ENCODE measurements around the gene CD82. TPM values are rescaled to one million over a fixed set of nuclear protein-coding genes. Genes with fewer than 3 reads are reported as not detected.

CD82 gene
- total and polyA plus RNA-seq, 2 donors (not counting 1 experiment from before 2014, with no cell fraction given) = 192 to 438 TPM

GRCh38 chr11:44596525-44597276 lies 31.2 kb downstream of the CD82 start:
- H3K9ac ChIP-seq (ENCODE audit: low read length) = peak overlapping the region; percentile 39
- peak overlapping the region; percentile 72 for H3K4me2 ChIP-seq (replicated peaks; ENCODE audit: low read depth, low read length, poor library complexity, severe bottlenecking)

More at GRCh38 chr11:44596525-44597276, 31.2 kb downstream of the CD82 start:
- no peaks in the 10 kb centered on the region for H3K27me3 Mint-ChIP-seq
- Histone ChIP-seq H3K9me3 (ENCODE audit: control extremely low read depth in 1 of 3, control insufficient read depth in 2 of 3, insufficient read depth in 1 of 3, low read length in 2 of 3) (no peaks in the 10 kb centered on the region), H3K27ac (ENCODE audit: low read length in 2 of 2) (peak overlapping the region; percentile 78 to 85), H3K36me3 (replicated peaks in 1 of 2; ENCODE audit: control extremely low read depth in 1 of 2, control insufficient read depth in 1 of 2, extremely low read depth in 1 of 2, insufficient read depth in 2 of 2, low read length in 1 of 2) (peaks cover 0 to 54% of the 10 kb centered on the region in 2 experiments), H3K4me1 (ENCODE audit: control insufficient read depth in 2 of 2, insufficient read depth in 2 of 2, low read length in 2 of 2) (peaks cover 69 to 92% of the 10 kb centered on the region in 2 donors), H3K27me3 (replicated peaks in 1 of 4; ENCODE audit: control extremely low read depth in 1 of 4, control insufficient read depth in 3 of 4, insufficient read depth in 4 of 4, low read length in 3 of 4) (no peaks in the 10 kb centered on the region), H4K20me1 (ENCODE audit: control insufficient read depth, insufficient read depth, low read length, poor library complexity, severe bottlenecking) (no peaks in the 10 kb centered on the region), H2AFZ (ENCODE audit: insufficient read depth, low read depth, low read length, poor library complexity, severe bottlenecking) (no peak overlapping the region), H3K79me2 (ENCODE audit: control insufficient read depth, insufficient read depth, low read length) (peaks cover 24% of the 10 kb centered on the region), H3K4me3 (ENCODE audit: control extremely low read depth in 1 of 5, extremely low read depth in 1 of 5, insufficient read depth in 1 of 5, low read depth in 2 of 5, low read length in 4 of 5) (peak overlapping the region in 2 of 5 experiments; percentile 9 to 28)
- H3K4me3 Mint-ChIP-seq = peak overlapping the region; percentile 77
- H3K4me1 Mint-ChIP-seq = peaks cover 94% of the 10 kb centered on the region
- POLR2A ChIA-PET = interaction anchor here (0.9 to 11.4 kb wide), 6 partner anchors 11 to 37 kb away, joined by 4 to 189 read pairs (median 7); partner anchors contain the start of gene CD82
- DNase-seq (peak; percentile 90), ATAC-seq (ENCODE audit: low read depth) (peak; percentile 25)
- CTCF ChIA-PET = interaction anchor here (1.2 to 17.6 kb wide), 8 partner anchors 14 to 110 kb away, joined by 3 to 313 read pairs (median 6); partner anchors contain the start of gene CD82
- intact Hi-C loops (cut with micrococcal nuclease) = loop anchor here (2.0 kb wide), 1 partner anchor 16 kb away; no protein-coding TSS in a partner anchor
- TF ChIP-seq EZH2 (IDR thresholded peaks at IDR 0.05; ENCODE audit: borderline replicate concordance, insufficient read depth, low read depth, low read length, poor library complexity, severe bottlenecking) = no peak
- TF ChIP-seq, protein P1, sequence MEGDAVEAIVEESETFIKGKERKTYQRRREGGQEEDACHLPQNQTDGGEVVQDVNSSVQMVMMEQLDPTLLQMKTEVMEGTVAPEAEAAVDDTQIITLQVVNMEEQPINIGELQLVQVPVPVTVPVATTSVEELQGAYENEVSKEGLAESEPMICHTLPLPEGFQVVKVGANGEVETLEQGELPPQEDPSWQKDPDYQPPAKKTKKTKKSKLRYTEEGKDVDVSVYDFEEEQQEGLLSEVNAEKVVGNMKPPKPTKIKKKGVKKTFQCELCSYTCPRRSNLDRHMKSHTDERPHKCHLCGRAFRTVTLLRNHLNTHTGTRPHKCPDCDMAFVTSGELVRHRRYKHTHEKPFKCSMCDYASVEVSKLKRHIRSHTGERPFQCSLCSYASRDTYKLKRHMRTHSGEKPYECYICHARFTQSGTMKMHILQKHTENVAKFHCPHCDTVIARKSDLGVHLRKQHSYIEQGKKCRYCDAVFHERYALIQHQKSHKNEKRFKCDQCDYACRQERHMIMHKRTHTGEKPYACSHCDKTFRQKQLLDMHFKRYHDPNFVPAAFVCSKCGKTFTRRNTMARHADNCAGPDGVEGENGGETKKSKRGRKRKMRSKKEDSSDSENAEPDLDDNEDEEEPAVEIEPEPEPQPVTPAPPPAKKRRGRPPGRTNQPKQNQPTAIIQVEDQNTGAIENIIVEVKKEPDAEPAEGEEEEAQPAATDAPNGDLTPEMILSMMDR (IDR thresholded peaks at IDR 0.05) = no peak
- peak overlapping the region; percentile 92 for H3K27ac Mint-ChIP-seq
- H3K9me3 Mint-ChIP-seq (ENCODE audit: insufficient read depth) = no peaks in the 10 kb centered on the region
- 18% methylated on average over 8 of the region's 13 CpGs for WGBS (ENCODE audit: insufficient coverage)
